Lung (tissue), 12 donors: ENCODE results near the gene CYTH3. TPM values are rescaled to one million over a fixed set of nuclear protein-coding genes. Genes with fewer than 3 reads are reported as not detected.

ENCODE experiments used
- ATAC-seq: fragments of 200-7000 bp; cut with Tn5 transposase; one replicate; pipeline ENCODE4 v1.9.1; 2020; ENCODE audit warnings: moderate number of reproducible peaks; ENCODE audit not compliant: insufficient read depth, low FRiP score
- DNase-seq, 3 donors: peaks; one replicate each; pipeline ENCODE4 v3.0.0-alpha.2; 2013 to 2017
- H3K27ac ChIP-seq, 2 donors: one replicate each; pipeline ENCODE4 v1.5.1; 2013; ENCODE audit warnings: mild to moderate bottlenecking in 2 of 2, moderate library complexity in 2 of 2, control low read depth in 1 of 2, inconsistent platforms in 1 of 2, low read depth in 1 of 2, low read length in 1 of 2
- H3K27me3 ChIP-seq, 3 donors: one replicate each; pipeline ENCODE4 v1.5.1; 2013; ENCODE audit warnings: low read length in 2 of 3; ENCODE audit not compliant: control insufficient read depth in 3 of 3, insufficient read depth in 3 of 3
- H3K36me3 ChIP-seq, 4 donors: one replicate each; pipeline ENCODE4 v1.5.1; 2013; ENCODE audit warnings: low read length in 4 of 4, mild to moderate bottlenecking in 1 of 4, moderate library complexity in 1 of 4; ENCODE audit not compliant: control insufficient read depth in 4 of 4, insufficient read depth in 4 of 4
- H3K4me1 ChIP-seq, 5 donors: one replicate each; pipeline ENCODE4 v1.5.1; 2013; ENCODE audit warnings: low read length in 5 of 5, mild to moderate bottlenecking in 2 of 5, moderate library complexity in 1 of 5; ENCODE audit not compliant: control insufficient read depth in 5 of 5, insufficient read depth in 5 of 5
- H3K4me3 ChIP-seq: one replicate; pipeline ENCODE4 v1.5.1; 2013; ENCODE audit warnings: mild to moderate bottlenecking, control low read depth, moderate library complexity
- H3K9ac ChIP-seq, 2 donors: one replicate each; pipeline ENCODE4 v1.5.1; 2013; ENCODE audit warnings: low read length in 2 of 2, control low read depth in 1 of 2; ENCODE audit not compliant: insufficient read depth in 1 of 2
- H3K9me3 ChIP-seq, 4 donors: one replicate each; pipeline ENCODE4 v1.5.1; 2013; ENCODE audit warnings: low read length in 3 of 4, mild to moderate bottlenecking in 1 of 4, moderate library complexity in 1 of 4; ENCODE audit not compliant: control insufficient read depth in 4 of 4, insufficient read depth in 3 of 4
- CTCF ChIP-seq: IDR thresholded peaks from 2 replicates; pipeline ENCODE4 v1.5.1; 2012; ENCODE audit warnings: mild to moderate bottlenecking; ENCODE audit errors: control extremely low read depth, extremely low read depth
- WGBS, 2 donors: extraction: QIAGEN DNeasy Blood & Tissue Kit; methylation state at CpG; one replicate each; pipeline ENCODE4 v1.1.7; 2013; 5-methylcytosine and 5-hydroxymethylcytosine counted together
- polyA plus RNA-seq, 2 donors: library from polyadenylated mRNA; stranded (reverse); fragments of 200-250 nt; gene quantifications; one replicate each; pipeline ENCODE4 v1.2.1, GENCODE V29; 2013
- total RNA-seq, 2 donors: library from RNA; depleted of rRNA in 1 of 2; stranded (reverse); fragments of >200 nt in 1 of 2; gene quantifications; one replicate each; pipeline ENCODE4 v1.2.1, GENCODE V29; 2014 to 2021
- donor health status: control.
- donor health status: control.
- donor health status: Bipolar disorder and iron deficiency.
- donor health status: healthy.
- donor health status: DM: yes; HTN: yes; CAD: no.

CYTH3 gene
- total and polyA plus RNA-seq, 4 donors = 8.2 to 28.7 (median 15.5) TPM

- 85 to 86% methylated on average over 2 of the region's 2 CpGs for WGBS, 2 donors
- DNase-seq = no peak
- ATAC-seq = no peak
- TF ChIP-seq CTCF = no peak
- Histone ChIP-seq H3K4me1 (peaks cover 0 to 18% (median 8%) of the 10 kb centered on the region in 5 donors), H3K9me3 (no peaks in the 10 kb centered on the region), H3K36me3 (no peaks in the 10 kb centered on the region), H3K9ac (no peak overlapping the region), H3K4me3 (no peak overlapping the region), H3K27ac (no peak overlapping the region), H3K27me3 (no peaks in the 10 kb centered on the region)
These were observed 2.3 kb upstream of the CYTH3 start for GRCh38 chr7:6274743-6275142.

GRCh38 chr7:6273917-6274630, 1.6 kb upstream of the CYTH3 start:
- Histone ChIP-seq H3K27ac (no peak overlapping the region), H3K9me3 (no peaks in the 10 kb centered on the region), H3K27me3 (no peaks in the 10 kb centered on the region), H3K9ac (no peak overlapping the region), H3K4me3 (no peak overlapping the region), H3K4me1 (peaks cover 5 to 18% (median 8%) of the 10 kb centered on the region in 5 donors), H3K36me3 (no peaks in the 10 kb centered on the region)
- ATAC-seq (no peak), DNase-seq (no peak)
- TF ChIP-seq CTCF = no peak
- 84 to 91% methylated on average over 11 of the region's 11 CpGs for WGBS, 2 donors

DNA sequence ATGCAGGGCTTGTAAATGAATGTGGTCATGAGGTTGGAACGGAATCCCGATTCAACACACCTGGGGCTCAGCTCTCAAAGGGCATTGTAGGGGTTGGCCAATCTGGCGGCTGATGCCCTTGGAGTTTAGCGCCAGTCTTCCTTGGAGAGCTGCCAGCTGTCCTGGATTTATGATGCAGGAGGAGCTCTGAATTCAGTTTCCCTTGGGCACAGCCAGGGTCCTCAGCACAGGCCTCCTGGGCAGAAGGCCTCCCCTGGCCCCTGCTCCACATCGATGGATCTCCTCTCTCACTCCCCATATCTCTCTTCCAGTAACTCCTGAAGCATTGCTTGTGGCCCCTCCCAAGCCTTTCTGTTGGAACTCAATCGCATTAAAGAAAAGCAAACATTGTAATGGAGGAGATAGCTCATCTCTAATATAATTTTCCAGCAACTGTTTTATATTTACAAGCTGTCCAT, 985 bp upstream of the CYTH3 start:
- no peak for ATAC-seq
- Histone ChIP-seq H3K9me3 (no peaks in the 10 kb centered on the region), H3K27me3 (no peaks in the 10 kb centered on the region), H3K36me3 (no peaks in the 10 kb centered on the region), H3K9ac (no peak overlapping the region), H3K4me3 (no peak overlapping the region), H3K4me1 (peaks cover 8 to 18% (median 9%) of the 10 kb centered on the region in 5 donors), H3K27ac (no peak overlapping the region)
- TF ChIP-seq CTCF = no peak
- DNase-seq = no peak
- 94% methylated on average over 6 of the region's 6 CpGs for WGBS, 2 donors
